ENCODE data around the gene ARMC12.
"Not testable (repeated sequence)": the region's sequence is repeated elsewhere in the genome, so short reads cannot be mapped to it uniquely, and the experiment has no call there.

The ARMC12 gene, protein sequence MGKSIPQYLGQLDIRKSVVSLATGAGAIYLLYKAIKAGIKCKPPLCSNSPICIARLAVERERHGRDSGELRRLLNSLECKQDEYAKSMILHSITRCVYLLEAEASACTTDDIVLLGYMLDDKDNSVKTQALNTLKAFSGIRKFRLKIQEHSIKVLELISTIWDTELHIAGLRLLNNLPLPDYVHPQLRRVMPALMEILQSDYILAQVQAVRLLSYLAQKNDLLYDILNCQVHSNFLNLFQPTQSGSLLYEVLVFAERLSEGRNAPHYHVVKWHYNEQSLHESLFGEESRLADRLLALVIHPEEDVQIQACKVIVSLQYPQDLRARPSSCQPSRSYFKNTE

DNA sequence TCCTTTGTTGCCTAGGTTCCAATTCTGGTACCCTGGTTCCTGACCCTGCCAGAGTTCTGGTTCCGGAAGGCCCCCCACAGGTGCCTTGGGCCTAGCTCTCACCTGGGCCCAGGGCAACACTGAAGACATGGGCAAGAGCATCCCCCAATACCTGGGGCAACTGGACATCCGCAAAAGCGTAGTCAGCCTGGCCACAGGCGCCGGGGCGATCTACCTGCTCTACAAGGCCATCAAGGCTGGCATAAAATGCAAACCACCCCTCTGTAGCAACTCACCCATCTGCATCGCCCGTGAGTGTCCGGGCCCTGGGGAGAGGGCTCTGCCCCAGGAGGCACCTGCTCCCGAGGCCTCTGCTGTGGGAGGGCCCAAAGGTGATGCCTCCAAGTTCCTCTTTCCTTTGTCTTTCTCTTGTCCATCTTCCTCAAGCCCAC, at the start of gene ARMC12:
ARMC12 (plus strand) TSS at position 51 of the 431 bp plus-strand sequence; CDS start at position 128, 77 bp downstream.
- DNase-seq (ENCODE audit: extremely low read depth in 1 of 2, low read depth in 1 of 2), result no peak

DNA sequence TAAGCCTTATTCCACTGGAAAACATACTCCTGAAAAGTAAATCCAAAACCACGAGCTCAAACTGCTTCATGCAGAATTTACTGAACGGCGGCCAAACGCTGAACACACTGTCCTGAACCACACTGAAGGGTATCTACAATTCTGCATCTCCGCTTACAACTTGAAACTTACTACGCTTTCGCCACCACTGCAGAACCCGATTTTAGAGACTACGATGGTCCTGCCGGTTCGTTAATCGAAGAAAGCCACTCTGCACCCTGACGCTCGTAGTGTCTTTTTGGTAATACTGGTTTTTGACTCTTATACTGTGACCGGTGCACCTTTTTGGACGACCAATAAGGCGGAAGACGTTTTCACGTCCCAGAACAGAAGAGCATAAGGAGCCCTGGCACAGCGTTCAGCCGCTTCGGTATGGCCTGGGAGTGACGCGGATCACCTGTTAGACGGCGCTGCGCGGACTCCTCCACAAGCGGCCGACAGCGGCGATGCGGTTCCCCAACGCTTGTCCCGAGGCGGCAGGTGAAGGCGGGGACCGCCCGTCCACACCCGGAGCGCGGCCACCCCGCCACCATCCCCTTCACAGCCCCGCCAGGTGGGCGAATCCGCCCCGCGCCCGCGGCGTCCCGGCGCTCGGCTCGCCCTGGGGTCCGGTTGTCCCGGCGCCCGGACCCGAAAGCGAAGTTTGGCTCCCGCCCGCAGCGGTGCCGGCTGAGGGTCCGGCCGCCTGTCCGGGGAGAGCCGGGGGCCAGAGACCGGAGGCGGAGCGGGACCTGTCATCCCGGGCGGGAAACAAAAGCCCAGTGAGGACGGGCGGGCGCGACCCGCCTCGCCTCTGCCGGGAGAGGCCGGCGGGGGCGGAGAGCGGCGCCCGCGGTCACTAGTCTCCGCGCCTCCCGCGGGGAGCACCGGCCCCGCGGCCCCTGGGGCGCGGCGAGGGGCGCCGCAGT, 48.9 kb upstream of the ARMC12 start:
- DNase-seq (ENCODE audit: extremely low read depth in 1 of 2, low read depth in 1 of 2), result peak in 1 of 2 donors; percentile 41

DNA sequence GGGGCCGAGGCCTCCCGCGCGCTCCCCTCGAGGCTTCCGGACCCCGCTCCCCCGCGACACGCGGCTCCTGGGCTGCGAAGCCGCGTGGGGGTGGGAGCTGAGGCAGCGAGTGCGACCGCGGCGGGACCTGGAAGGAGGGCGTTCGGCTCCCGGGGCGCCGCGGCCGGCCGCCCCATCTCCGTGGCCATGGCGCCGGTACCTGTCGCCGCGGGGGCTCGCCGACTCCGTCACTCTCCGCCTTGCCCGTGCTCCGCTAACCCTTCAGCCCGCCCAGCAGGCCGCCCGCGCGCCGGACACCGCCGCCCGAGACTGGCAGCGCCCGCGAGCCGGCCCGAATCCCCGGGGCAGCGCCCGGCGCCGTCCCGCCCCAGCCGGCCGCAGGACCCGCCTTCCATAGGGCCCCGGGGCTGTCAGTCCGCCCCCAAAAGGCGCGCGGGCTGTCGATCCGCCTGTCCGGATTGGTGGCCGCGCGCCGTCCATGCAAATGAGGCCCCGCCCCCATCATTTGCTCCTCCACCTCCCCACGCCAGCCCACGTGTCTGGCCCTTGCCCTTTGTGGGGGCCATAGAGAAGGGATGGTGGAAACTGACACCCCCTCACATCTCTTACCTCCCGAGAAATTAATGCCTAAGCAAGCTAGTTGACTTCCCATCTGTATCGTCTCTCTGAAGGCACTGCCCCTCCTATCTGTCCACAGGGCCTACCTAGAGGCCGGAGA, 48.1 kb upstream of the ARMC12 start, which contains the start of gene FKBP5:
FKBP5 (minus strand) TSS at position 311 of the 718 bp plus-strand sequence. CDS start 46,091 bp downstream, outside the sequence.
- peak; percentile 63 to 80 for DNase-seq (ENCODE audit: extremely low read depth in 1 of 2, low read depth in 1 of 2)

DNA sequence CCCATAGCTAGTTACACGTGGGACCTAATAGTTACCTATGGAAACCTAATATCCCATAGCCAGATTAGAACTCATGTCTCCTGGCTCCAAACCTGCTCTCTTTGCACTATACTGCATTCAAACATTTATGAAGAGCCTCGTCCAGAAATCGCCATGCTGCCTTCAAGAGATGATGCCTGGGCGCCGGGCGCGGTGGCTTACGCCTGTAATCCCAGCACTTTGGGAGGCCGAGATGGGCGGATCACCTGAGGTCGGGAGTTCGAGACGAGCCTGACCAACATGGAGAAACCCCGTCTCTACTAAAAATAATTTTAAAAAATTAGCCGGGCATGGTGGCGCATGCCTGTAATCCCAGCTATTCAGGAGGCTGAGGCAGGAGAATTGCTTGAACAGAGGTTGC, 46.8 kb upstream of the ARMC12 start:
- not testable (repeated sequence) for DNase-seq (ENCODE audit: extremely low read depth in 1 of 2, low read depth in 1 of 2)

DNA sequence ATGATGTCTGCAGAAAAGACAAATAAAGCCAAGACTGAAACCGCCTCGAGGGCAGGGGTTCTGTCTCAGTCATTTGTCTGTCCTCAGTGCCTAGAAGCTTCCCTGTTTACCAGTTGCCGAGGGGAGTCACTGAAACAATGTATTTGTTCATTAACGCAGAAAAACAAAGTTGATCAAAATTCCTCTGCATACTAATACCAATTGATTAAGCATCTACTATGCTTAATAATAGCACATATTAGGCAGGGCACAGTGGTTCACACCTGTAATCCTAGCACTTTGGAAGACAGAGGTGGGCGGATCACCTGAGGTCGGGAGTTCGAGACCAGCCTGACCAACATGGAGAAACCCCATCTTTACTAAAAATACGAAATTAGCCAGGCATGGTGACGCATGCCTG, 46.3 kb upstream of the ARMC12 start:
- DNase-seq (ENCODE audit: extremely low read depth in 1 of 2, low read depth in 1 of 2), result no peak

DNA sequence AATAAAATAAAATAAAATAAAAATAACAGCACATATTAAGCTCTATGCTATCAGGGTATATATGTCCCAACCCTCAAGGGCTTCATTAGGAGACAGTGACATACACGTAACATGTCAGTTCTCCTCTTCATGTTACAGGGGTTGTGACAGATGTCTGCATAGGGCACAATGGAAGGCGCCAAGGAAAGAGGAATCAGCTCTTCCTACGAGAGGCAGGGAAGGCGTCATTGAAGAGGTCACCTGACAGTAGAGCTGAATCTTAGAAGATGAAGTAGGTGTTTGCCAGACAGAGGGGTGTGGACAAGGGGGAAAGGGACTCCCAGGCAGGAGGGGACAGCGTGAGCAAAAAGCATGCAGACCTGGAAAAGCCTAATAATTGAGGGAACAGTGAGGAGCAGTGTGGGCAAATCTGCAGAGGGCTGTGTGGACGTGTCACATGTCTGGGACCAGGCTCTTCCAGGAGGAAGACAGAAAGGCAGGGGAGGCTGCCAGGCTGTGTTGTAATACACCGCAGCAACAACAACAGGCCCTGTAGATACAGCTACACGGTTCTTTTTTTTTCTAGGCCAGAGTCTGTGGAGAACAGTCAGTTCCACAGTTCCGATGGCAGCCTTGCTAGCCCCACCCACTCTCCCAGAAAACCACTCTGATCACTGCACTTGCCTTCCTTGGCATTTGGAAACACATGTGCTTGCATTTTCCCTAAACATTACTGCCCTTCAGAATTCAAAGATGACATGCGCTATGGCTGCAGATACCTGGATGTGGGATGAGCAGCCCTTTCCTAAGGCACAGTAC, 45.6 kb upstream of the ARMC12 start:
- no peak for DNase-seq (ENCODE audit: extremely low read depth in 1 of 2, low read depth in 1 of 2)

DNA sequence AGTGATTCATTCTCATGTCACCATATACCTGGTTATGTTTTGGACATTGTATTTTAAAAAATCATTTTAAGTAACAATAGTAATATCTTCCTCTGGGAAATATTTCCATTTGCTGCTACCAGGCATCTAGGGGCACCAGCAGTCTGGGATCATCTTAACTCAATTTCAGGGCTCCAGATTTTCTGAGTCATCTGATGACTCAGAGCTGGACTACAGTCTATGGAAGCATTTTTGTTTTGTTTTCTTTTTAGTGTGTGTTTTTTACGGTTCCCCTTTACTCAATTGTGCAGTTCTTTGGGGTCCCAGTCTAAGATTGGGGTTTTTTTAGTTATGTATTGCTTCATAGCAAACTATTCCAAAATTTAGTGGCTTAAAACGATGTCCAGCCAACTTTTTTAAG, 42.4 kb upstream of the ARMC12 start:
- no peak for DNase-seq (ENCODE audit: extremely low read depth in 1 of 2, low read depth in 1 of 2)

DNA sequence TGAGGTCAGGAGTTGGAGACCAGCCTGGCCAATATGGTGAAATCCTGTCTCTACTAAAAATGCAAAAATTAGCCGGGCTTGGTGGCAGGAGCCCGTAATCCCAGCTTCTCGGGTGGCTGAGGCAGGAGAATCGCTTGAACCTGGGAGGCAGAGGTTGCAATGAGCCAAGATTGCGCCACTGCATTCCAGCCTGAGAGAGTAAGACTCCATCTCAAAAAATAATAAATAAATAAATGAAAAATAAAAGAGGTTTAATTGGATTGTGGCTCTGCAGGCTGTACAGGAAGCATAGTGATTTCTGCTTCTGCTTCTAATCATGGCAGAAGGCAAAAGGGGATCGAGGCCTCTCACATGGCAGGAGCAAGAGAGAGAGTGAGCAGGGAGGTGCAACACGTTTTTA, 38.4 kb upstream of the ARMC12 start:
- not testable (repeated sequence) for DNase-seq (ENCODE audit: extremely low read depth in 1 of 2, low read depth in 1 of 2)

DNA sequence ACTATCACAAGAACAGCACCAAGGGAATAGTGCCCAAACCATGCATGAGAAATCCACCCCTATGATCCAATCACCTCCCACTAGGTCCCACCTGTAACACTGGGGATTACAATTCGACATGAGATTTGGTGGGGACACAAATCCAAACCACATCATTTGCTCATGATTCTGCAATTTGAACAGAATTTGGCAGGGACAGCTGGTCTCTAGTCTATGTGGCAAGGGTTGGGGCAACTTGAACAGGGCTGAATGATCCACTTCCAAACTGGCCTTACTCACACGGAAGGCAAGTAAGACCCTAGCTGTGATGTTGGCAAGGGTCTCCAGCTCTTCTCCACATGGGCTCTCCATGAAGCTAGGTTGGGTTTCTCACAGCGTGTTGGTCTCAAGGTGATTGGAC, 38.0 kb upstream of the ARMC12 start:
- no peak for DNase-seq (ENCODE audit: extremely low read depth in 1 of 2, low read depth in 1 of 2)

DNA sequence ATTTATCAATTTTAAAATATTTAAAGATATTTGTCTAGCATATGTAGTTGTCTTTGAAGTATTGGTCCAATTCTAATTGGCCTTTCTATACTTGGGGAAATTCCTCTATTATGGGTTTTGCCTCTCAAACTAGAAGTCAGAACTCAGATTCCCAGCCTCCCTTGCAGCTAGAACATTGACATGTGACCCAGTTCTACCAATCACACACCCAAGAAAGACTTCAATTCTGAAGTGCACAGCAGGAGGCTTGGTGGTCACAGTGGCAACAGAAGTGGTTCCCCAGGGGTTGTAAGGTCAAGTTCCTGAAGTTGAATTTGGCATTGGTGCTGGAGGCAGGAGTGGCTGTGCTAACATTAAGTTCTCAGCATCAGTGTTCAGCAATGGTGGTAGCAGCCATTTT, 33.3 kb upstream of the ARMC12 start:
- DNase-seq (ENCODE audit: extremely low read depth in 1 of 2, low read depth in 1 of 2), result no peak

DNA sequence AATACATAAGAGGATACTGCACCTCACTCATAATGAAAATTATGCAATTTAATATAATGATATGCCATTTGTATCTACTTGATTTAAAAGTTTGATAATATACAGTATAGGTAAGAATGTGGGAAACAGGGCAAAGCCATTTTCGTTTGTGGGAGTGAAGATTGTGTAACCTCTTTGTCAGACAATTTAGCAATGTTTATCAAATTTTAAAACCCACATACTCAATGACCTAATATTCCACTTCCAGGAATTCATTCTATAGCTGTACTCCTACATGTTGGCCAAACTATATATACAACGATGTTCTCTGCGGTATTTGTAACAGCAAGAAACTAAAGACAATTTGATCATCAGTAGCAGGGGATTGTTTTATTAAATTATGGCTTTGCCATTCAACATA, 30.4 kb upstream of the ARMC12 start:
- DNase-seq (ENCODE audit: extremely low read depth in 1 of 2, low read depth in 1 of 2), result no peak

DNA sequence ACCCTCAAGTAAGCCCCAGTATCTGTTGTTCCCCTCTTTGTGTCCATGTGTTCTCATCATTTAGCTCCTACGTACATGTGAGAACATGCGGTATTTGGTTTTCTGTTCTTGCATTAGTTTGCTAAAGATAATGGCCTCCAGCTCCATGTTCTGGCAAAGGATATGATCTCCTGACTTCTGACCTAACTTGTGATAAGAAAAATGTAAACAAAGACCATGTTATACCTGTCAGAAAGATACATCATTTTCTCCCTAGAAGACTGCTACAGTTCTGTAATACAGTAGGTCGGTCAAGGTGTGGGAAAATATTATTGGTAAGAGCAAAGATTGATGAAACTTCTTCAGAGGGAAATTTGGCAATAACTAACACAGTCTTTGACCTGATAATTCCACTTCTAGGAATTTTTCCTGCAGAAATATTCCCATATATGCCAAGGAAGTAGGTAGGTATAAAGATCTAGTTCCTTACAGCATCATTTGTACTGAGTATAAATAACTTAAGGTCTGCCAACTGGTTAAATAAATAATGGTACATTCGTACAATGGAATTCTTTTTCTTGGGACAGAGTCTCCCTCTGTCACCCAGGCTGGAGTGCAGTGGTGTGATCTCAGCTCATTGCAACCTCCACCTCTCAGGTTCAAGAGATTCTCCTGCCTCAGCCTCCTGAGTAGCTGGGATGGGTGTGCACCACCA, 29.0 kb upstream of the ARMC12 start:
- DNase-seq (ENCODE audit: extremely low read depth in 1 of 2, low read depth in 1 of 2), result no peak

DNA sequence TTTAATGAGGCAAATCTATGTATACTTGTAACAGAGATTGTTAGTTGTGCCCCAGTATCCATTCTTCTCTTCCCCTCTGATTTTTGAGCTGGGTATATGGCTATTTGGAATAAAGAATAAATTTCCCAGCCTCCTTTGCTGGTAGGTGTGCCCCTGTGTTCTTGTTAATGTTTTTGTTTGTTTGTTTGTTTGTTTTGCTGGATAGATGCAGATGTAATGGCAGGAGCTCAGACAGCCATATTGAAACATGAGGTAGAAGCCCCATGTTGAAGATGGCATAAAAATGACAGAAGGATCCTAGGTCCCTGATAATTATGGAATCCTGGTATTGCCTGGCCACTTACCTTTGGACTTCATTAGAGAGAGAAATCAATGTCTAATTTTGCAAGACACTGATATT, 28.2 kb upstream of the ARMC12 start:
- no peak for DNase-seq (ENCODE audit: extremely low read depth in 1 of 2, low read depth in 1 of 2)

DNA sequence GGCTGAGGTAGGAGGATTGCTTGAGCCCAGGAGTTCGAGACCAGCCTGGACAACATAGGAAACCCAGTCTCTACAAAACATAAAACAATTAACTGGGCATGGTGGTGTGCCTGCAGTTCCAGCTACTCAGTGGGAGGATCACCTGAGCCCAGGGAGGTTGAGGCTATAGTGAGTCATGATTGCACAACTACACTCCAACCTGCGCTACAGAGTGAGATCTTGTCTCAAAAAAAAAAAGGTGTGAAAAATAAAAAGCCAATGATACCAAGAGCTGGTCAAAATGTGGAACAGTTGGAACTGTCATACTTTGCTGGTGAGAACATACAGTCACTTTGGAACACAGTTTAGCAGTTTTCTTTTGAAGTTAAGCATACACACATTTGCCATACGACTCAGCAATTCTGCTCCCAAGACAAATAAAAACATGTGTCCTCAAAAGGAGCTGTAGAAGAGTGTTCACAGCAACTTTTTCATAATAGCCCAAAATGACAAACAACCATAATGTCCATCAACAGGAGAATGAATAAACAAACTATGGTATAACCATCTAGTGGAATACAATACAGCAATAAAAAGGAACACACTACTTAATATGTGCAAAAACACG, 26.5 kb upstream of the ARMC12 start:
- DNase-seq (ENCODE audit: extremely low read depth in 1 of 2, low read depth in 1 of 2), result no peak

DNA sequence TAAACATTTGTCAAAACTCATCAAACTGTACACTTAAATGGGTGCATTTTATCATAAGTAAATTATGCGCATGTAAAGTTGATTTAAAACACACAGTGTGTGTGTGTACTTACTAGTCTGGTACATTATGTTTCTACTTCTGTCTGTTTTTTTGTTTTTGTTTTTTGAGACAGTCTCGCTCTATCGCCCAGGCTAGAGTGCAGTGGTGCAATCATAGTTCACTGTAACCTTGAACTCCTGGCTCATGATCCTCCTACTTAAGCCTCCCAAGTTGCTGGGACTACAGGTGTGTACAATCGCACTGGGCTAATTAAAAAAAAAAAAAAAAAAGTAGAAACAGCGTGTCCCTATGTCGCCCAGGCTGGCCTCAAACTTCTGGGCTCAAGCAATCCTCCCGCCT, 25.1 kb upstream of the ARMC12 start:
- no peak for DNase-seq (ENCODE audit: extremely low read depth in 1 of 2, low read depth in 1 of 2)

DNA sequence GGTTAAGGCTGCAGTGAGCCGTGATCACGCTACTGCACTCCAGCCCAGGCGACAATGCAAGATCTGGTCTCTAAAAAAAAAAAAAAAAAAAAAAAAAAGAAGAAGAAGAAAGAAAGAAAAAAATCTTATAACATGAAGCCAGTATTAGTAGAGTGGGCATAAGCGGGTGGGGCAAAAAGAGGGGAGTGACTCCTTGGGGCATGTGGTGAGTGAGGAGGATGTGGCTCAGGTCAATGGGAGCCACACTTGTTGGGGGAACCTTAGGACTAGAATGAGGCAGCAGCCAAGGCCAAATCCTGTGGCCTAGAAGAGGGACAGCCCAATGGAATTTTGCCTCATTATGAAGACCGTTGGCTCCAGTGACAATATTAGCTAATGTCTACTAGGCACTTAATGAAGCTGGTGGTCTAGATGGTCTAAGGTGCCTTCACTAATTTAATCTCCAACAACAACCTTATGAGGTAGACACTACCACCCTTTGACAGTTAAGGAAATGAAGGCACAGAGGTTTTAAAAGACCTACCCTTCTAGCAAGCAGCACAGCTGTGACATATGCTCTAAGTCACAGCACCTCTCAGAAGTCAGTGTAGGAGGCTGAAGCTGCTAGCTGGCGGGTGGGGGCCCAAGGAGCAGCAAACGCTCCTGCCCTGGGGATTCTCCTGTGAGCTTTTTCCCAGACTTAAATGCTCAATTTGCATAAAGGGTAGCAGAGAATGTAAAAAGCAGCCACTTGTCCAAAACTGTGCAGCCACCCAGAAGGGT, 23.6 kb upstream of the ARMC12 start:
- no peak for DNase-seq (ENCODE audit: extremely low read depth in 1 of 2, low read depth in 1 of 2)

DNA sequence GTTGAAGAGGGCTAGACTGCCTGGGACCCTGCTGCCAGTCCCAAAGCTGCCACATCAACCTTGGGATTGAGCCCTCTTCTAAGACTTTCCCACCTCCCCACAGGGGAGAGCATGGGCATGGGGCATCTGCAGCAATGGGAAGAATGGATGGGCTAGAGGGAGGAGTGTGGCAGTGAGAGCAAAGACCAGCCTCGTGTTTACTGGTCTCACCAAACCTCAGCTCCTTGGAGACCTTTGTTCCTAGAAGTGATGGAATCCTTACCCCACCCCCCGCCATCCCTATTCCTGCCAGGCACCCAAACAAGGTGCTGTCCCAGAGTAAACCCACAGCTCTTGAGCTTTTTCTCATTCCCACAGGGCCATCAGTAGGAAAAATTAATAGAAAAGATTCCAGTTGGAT, 20.0 kb upstream of the ARMC12 start:
- DNase-seq (ENCODE audit: extremely low read depth in 1 of 2, low read depth in 1 of 2), result no peak
